NT2/D1 (cell line): Measurements from ENCODE around the gene ACP6.

Experiments
- SUZ12 ChIP-seq: IDR thresholded peaks from 2 replicates; pipeline ENCODE4 v1.6.1; 2011; ENCODE audit not compliant: insufficient read length, insufficient read depth; ENCODE audit errors: extremely low read depth
- YY1 ChIP-seq: IDR thresholded peaks from 2 replicates; pipeline ENCODE4 v1.6.1; 2011; ENCODE audit not compliant: insufficient read length, insufficient read depth
- ZNF274 ChIP-seq: IDR thresholded peaks from 2 replicates; pipeline ENCODE4 v1.6.1; 2011; ENCODE audit warnings: mild to moderate bottlenecking, low read depth, low read length

DNA sequence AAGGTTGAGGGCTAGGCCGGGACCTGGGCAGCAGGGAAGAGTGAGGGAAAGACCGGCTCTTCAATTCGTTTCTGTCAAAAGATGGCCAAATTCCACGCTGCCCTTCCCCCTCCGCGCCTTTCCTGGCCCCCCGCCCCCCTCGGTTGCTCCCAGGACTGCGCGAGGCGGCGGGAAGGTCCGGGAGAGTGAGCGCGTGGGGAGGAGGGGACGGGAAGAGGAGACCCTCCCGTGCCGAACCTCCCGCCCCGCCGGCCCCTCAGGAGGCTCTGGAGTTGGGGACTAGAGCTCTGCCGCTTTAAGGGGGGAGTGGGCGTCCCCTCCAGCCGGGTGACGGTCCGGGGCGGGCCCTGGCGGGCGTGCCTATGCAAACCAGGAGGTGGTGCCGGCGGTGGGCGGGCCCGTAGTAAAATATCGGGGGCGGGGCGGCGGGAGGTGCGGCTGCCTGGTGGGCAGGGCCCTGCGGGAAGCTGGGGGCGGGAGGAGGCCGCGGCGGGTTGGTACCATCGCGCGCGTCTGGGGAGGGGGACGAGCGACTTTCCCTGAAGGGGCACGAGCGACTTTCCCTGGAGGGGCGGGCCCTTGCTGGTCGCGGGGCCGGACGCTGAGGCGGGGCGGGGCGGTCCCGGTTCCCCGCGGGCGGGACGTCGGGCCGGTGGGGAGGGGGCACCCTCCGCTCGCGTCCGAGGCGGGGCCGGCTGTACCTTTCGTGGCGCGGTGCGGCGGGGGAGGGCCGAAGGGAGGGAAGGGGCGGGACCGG, 70.8 kb downstream of the ACP6 start:
- TF ChIP-seq YY1 (no peak), ZNF274 (no peak), SUZ12 (no peak)
